HG03460 (cell line): ENCODE data around the gene NCBP3.

ENCODE experiments used
- ATAC-seq: cut with Tn5 transposase; IDR thresholded peaks from one replicate; pipeline ENCODE4 v1.9.1; 2021; ENCODE audit not compliant: unreplicated experiment

Gene NCBP3

DNA sequence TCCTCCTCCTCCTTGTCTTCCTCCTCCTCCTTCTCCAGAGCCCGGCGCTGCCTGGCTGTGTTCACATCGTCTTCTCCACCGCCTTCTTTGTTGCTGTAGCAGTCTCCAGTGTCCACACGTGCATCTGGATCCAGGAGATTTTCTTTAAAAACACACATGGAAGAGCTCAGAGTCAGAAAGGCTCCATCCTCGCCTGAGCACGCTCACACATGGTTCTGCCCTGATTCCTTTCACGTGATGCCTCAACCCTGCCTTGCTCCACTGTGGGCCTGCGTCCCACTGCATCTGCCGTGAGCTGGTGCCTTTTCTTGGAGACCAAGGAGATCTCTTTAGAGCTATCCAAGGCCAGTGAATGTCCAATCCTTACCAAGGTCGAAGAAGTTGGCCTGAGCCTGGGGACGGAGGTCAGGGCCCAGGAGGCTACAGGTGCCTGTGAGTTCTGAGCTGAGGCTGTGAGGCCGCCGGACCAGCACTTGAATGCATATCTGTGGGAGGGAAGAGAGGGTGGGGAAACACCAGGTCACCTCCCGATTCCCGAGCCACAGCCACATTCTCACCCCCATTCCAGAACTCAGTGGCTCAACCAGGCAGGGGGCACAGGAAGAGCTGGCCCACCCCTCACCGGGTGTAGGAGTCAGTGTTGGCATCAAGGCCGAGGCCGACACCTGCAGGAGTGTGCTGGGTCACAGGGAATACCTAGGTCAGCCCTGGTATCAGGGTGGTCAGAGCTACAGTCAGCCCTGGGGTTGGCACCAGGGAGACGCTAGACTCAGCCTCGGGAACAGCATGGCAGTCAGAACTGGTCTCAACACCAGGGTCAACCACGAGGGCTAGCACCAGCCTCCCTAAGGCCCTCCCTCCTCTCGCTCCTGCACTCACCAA is 84.8 kb downstream of the NCBP3 start:
- no peak for ATAC-seq

DNA sequence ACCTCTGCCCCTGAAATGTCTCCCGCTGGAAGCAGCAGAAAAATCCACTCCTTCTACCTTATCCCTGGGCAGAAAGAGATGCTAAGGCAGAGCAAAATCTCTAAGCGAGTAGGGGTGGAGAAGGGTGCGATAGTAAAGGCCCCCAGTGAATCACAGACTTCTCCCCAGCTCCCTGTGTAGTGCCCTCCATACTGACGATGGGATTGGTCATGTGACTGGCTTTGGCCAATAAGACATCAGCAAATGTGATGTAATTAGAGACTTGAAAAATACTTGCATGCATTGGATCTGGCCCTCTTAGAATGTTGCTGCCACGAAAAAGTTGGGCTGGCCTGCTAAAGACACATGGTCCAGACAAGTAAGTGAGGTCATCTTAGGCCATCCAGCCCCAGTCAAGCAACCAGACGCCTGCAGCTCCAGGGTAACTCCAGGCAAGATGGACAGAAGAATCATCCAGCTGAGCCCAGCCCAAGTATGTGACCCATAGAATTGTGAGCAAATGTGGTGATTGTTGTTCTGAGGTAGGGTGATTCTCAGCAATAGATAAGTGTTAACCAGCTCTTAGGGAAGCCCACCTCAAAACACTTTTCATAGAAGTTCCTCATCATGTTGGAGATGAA is 86.3 kb downstream of the NCBP3 start:
- no peak for ATAC-seq

DNA sequence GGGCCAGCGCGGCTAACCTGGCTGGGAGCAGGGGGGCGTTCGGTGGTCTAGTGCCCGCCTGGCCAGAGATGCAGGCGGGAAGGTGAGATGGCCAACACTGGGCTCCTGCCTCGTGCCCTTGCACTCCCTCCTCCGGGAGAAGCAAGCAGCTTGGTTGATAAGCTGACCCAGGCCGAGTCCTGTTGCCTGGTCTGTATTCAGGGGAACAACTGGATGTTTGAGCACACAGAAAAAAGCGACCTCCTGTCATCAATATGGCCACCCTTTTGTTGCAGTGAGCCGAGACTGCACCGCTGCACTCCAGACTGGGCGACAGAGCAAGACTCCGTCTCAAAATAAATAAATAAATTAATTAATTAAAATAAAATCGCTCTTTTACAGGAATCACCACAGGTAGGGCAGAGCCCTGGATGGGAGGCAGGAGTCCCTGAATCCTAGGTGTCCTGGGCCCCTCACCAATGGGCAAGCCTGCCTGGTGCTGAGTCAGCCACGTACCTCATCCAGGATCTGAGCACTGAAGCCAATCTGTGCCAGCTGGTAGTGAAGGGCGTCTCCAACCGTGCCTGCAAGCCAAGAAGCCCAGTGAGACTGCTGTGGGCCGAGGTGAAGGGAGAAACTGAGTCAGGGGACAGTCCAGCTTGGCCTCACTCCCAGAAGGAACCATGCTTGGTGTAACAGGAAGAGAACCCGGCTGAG is 90.6 kb downstream of the NCBP3 start:
- no peak for ATAC-seq

DNA sequence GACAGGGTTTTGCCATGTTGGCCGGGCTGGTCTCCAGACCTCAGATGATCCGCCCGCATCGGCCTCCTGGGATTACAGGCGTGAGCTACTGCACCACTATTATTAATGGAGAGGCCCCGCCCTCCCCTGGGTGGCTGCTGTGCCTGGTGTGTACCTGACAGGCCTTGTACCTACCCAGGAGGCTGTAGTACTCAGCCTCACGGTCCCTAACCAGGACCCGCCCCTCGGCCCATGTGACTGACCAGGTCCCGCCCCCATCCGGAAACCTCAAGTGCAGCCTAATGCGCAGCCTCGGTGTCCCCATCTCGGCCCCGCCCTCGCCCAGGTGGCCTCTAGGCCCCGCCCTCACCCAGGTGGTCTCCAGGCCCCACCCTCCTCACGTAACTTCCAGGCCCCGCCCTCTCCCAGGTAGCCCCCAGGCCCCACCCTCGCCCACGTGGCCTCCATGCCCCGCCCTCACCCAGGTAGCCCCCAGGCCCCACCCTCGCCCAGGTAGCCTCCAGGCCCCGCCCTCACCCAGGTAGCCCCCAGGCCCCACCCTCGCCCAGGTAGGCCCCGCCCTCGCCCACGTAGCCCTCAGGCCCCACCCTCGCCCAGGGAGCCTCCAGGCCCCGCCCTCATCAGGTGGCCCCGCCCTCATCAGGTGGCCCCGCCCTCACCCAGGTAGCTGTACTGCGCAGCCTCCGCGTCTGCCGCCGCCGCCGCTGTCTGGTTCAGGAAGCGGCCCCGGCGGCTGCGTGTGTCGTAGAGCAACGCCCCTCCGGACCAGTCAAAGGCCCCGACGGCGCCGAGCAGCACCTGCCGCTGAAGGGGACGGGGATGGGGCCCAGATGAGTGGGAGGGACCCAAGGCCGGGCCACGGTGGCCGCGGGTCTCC is 91.3 kb downstream of the NCBP3 start:
- no peak for ATAC-seq

DNA sequence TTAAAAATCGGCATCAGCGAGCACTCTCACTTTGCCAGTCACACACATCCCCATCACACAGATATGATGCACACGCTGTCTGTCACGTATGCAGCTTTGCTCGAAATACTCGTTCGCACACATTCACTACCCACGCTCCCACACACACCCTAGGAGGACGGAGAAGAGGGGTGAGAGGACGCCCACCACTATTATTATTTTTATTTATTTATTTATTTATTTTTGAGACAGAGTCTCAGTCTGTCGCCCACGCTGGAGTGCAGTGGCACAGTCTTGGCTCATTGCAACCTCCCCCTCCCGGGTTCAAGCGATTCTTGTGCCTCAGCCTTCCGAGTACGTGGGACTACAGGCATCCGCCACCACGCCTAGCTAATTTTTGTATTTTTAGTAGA is 92.0 kb downstream of the NCBP3 start:
- ATAC-seq, result no peak

DNA sequence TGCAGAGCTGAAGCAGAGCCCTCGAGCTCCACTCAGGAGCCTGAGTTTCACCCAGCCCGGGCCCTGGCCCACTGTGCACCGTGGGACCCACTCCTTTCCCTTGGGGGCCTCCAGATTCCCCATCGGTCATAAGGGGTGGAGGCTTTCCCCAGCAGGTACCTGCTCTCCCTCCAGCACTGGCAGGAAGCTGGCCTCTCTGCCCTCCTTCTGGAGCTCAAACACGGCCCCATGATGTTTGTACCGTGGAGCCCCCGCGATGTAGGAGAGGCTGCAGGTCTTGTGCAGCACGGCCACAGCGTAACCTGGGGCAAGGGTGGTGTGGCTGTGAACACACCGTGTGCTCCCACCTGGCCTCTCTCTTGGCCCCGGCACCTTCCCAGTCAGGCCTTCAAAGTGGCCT is 92.4 kb downstream of the NCBP3 start:
- ATAC-seq, result no peak
